ENCODE data around the gene ANKS6.

The ANKS6 gene

DNA sequence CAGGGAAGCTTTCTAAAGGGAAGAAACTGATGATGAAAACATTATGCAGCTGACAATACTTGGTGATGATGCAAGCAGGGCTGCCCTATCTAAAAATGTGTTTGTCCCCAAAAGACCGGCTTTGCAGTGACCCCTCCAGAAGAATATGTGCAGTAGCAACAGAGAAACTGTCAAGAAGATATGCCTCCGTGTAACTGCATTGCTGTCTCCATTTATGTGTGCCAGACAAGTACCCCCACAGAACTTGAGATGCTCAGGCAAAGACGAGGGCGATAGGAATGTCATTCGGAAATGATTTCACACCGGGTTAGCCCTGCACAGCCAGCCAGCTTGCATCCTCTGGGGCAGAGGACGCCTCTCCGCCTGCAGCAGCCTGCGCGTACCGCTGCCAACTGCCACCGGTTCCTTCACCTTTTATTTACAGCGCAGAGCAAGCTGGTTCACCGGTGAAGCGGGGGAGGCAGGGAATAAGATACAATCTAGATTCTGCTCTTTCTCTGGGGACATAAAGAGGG is 89.6 kb downstream of the ANKS6 start:
- DNase-seq (ENCODE audit: low read depth) = peak; percentile 61
- H3K4me3 ChIP-seq (replicated peaks; ENCODE audit: low read depth, low read length) = peak overlapping the region; percentile 59
- TF ChIP-seq, protein P1, sequence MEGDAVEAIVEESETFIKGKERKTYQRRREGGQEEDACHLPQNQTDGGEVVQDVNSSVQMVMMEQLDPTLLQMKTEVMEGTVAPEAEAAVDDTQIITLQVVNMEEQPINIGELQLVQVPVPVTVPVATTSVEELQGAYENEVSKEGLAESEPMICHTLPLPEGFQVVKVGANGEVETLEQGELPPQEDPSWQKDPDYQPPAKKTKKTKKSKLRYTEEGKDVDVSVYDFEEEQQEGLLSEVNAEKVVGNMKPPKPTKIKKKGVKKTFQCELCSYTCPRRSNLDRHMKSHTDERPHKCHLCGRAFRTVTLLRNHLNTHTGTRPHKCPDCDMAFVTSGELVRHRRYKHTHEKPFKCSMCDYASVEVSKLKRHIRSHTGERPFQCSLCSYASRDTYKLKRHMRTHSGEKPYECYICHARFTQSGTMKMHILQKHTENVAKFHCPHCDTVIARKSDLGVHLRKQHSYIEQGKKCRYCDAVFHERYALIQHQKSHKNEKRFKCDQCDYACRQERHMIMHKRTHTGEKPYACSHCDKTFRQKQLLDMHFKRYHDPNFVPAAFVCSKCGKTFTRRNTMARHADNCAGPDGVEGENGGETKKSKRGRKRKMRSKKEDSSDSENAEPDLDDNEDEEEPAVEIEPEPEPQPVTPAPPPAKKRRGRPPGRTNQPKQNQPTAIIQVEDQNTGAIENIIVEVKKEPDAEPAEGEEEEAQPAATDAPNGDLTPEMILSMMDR (IDR thresholded peaks at IDR 0.05; ENCODE audit: low read length, missing control alignments) = no peak

DNA sequence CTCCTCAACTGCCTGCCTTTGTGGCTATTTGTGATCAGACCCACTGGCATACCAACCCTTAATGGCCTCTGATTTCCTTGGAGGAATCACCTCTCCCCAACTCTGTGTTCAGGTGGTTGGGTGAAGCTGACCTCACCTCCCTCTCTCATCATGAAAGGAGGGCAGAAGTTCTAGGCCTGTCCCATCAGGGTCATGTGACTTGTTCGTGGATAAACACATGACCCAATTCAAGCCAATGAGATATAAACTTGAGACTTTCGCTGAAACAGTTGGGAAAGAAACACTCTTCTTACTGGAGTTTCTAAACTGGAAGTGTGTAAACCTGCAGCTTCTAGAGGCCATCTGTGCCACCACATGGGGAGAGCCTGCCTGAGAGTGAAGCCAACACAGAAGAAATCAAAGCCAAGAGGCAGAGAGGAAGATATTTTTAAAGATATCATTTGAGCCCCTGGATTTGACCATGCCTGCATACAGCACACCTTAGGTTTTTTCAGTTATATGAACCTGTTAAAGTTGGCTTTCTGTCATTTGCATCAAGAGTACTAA is 93.4 kb downstream of the ANKS6 start:
- TF ChIP-seq, protein P1 (IDR thresholded peaks at IDR 0.05; ENCODE audit: low read length, missing control alignments) = no peak
- no peak for DNase-seq (ENCODE audit: low read depth)
- H3K4me3 ChIP-seq (replicated peaks; ENCODE audit: low read depth, low read length) = no peak overlapping the region

DNA sequence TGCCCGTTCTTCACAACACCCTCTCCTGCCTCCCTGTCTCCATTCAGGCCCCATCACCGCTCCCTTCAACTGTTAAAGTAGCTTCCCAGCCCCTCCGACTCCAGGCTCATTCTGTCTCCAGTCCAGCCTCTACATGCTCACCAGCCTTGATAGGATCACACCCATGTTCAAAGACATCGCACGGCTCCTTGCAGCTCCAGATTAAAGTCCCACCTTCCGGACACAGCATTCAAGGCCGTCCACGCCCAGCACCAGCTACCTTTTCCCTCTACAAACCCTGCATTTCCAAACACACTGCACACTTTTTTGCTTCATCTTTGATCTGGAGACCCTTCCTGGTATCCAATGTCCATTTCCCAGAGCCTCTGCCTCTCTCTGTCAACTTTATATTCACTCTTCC is 94.0 kb downstream of the ANKS6 start:
- TF ChIP-seq, protein P1 (IDR thresholded peaks at IDR 0.05; ENCODE audit: low read length, missing control alignments) = no peak

DNA sequence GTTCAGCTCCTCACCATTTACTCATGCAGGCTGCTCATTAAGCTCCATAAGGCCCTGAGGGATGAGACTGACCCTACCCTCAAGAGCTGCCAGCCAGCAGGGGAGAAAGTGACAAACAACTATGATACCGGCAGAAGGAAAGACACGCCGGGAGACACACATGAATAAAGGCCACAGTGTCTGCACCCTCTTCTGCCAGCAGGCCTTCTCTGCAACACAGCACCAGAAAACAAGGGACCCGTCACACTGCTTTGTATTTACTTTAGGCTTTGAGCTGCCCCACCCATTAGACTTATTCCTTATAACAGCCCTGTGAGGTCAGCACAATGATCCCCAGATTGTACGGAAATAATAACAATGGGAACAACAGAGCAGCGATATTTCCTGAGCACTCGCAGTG is 94.8 kb downstream of the ANKS6 start:
- H3K4me3 ChIP-seq (replicated peaks; ENCODE audit: low read depth, low read length) = no peak overlapping the region
- no peak for DNase-seq (ENCODE audit: low read depth)
- TF ChIP-seq, protein P1 (IDR thresholded peaks at IDR 0.05; ENCODE audit: low read length, missing control alignments) = no peak

More for the DNA sequence above, 94.0 kb downstream of the ANKS6 start:
- H3K4me3 ChIP-seq (replicated peaks; ENCODE audit: low read depth, low read length) = no peak overlapping the region
- no peak for DNase-seq (ENCODE audit: low read depth)

DNA sequence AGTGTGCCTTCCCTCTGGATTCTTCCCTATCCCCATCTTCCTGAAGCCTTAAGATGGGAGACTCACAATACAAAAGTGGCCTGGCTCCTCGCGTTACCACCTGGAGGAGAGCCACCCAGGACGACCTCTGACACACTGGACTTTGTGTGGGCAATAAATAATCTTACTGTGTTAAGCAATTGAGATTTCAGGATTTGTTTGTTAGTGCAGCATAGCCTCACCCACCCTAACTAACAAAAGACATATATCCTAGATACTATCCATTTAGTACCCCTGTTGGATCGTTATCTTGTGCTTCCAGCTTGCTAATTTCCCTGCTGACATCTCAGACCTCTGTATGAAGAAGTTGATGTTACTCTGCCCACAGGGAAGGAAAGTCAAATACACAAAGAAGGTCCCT is 95.6 kb downstream of the ANKS6 start:
- DNase-seq (ENCODE audit: low read depth) = no peak
- TF ChIP-seq, protein P1 (IDR thresholded peaks at IDR 0.05; ENCODE audit: low read length, missing control alignments) = no peak
- no peak overlapping the region for H3K4me3 ChIP-seq (replicated peaks; ENCODE audit: low read depth, low read length)

DNA sequence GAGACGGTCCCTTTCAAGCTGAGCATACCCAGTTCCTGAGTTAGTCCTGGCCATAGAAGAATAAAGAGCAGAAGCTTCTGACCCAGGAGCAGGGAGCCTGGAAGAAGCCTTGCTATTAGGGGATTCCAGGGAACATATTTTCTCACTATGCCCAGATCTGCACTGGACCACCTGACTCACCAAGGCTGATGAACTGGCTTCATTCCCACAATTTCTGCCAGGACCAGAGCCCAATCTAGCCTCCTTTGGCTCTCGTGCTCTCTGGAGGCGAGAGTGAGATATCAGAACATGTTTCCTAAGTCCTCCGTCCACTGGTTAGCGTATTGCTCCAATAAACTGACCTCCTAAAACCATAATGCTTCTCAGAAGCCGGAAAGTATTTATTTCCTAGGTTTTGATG is 97.5 kb downstream of the ANKS6 start:
- DNase-seq (ENCODE audit: low read depth) = no peak
- H3K4me3 ChIP-seq (replicated peaks; ENCODE audit: low read depth, low read length) = no peak overlapping the region
- TF ChIP-seq, protein P1 (IDR thresholded peaks at IDR 0.05; ENCODE audit: low read length, missing control alignments) = no peak

DNA sequence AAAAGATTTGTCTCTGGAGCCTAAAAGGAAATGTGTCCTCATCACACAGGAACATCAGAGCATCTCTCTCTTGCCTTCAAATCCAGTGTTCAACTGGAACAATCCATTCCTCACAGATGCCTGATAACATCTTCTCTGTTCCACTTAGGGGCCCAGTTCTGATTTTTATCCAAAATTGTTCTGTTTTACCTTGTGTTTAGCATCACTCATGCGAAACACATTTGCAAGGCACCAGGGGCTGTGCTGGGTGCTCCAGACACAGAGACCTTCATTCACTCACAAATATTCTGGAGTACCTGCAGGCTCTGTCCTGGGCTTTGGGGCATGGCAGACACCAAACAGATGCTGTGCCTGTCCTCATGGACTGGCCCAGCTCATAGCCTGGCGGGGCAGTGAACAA is 101.4 kb downstream of the ANKS6 start:
- no peak for DNase-seq (ENCODE audit: low read depth)
- no peak overlapping the region for H3K4me3 ChIP-seq (replicated peaks; ENCODE audit: low read depth, low read length)

More for the DNA sequence above, 101.4 kb downstream of the ANKS6 start:
- TF ChIP-seq, protein P1 (IDR thresholded peaks at IDR 0.05; ENCODE audit: low read length, missing control alignments) = no peak

All from fibroblast of pulmonary artery (primary cell).